K562 (cell line): ENCODE results near the gene MLN. TPM values are rescaled to one million over a fixed set of nuclear protein-coding genes. Genes with fewer than 3 reads are reported as not detected.

ENCODE experiments used
- ATAC-seq: fragments of 200-7000 bp; cut with Tn5 transposase; 3 replicates; pipeline ENCODE4 v1.9.1; 2020; ENCODE audit warnings: moderate library complexity
- BruUV-seq: library from RNA; stranded (reverse); fragments of 400-500 nt; replicated peaks from 2 replicates; lab custom pipeline; 2021; lab: Mats Ljungman, UMichigan
- CTCF ChIA-PET: fragments of 300-600 bp; formaldehyde crosslinking; extraction: SDS; loops from one replicate; lab custom pipeline; 2021; ENCODE audit warnings: low intra/inter-chr PET ratio; lab: Yijun Ruan, JAX
- POLR2A ChIA-PET: fragments of 300-600, 350-650 bp; sonication (Branson Sonifier 250); formaldehyde crosslinking; extraction: SDS; loops from one replicate; lab custom pipeline; 2021; ENCODE audit warnings: antibody characterized with exemption, inconsistent platforms; lab: Yijun Ruan, JAX
- DNase-seq, 4 experiments: peaks; one replicate each; pipeline versions ENCODE4 v3.0.0 to v3.0.0-alpha.2; 2011 to 2018; ENCODE audit warnings: low spot score in 3 of 4, mixed read lengths in 3 of 4; ENCODE audit errors: extremely low read depth in 1 of 4
- FAIRE-seq: peaks from 2 replicates; lab custom pipeline; 2011; peaks lifted over from hg19 to GRCh38; lab: Jason Lieb, UNC
- H2AFZ ChIP-seq: 2 replicates; pipeline ENCODE4 v1.6.0; 2011; ENCODE audit warnings: low read depth, low read length, control low read depth, inconsistent platforms
- H3K27ac ChIP-seq: fragments of 200-600 bp; 3 replicates; pipeline ENCODE4 v1.8.0; 2011; ENCODE audit warnings: low read depth, mild to moderate bottlenecking, control low read depth, inconsistent platforms, low read length, moderate library complexity, mixed read lengths; ENCODE audit errors: extremely low read depth
- H3K27me3 ChIP-seq, 2 experiments: fragments of 300-600 bp in 1 of 2; 2 replicates in 1 of 2; 3 replicates in 1 of 2; pipeline versions ENCODE4 v1.6.0 to v1.8.0; 2011; ENCODE audit warnings: inconsistent platforms in 2 of 2, low read length in 2 of 2, mild to moderate bottlenecking in 1 of 2, mixed read lengths in 1 of 2, moderate library complexity in 1 of 2; ENCODE audit not compliant: control insufficient read depth in 2 of 2, insufficient read depth in 2 of 2
- H3K36me3 ChIP-seq: fragments of 300-600 bp; 3 replicates; pipeline ENCODE4 v1.8.0; 2011; ENCODE audit warnings: mild to moderate bottlenecking, low read length, inconsistent platforms; ENCODE audit not compliant: control insufficient read depth, insufficient read depth
- H3K4me1 ChIP-seq, 2 experiments: fragments of 200-600 bp in 1 of 2; replicated peaks in 1 of 2; 2 replicates in 1 of 2; 3 replicates in 1 of 2; pipeline versions ENCODE4 v1.5.1 to v1.8.0; 2011; ENCODE audit warnings: inconsistent platforms in 2 of 2, low read length in 2 of 2, mild to moderate bottlenecking in 1 of 2, mixed read lengths in 1 of 2, moderate library complexity in 1 of 2; ENCODE audit not compliant: control insufficient read depth in 2 of 2, insufficient read depth in 2 of 2
- H3K4me2 ChIP-seq: 2 replicates; pipeline ENCODE4 v1.6.1; 2011; ENCODE audit warnings: low read length, control low read depth, inconsistent platforms, mixed read lengths; ENCODE audit not compliant: insufficient read depth
- H3K4me3 ChIP-seq: fragments of 200-600 bp; sonication (generic), shearing (Covaris generic); 2 replicates; pipeline ENCODE4 v1.5.1; 2016; ENCODE audit warnings: control low read depth, inconsistent platforms
- H3K79me2 ChIP-seq: fragments of 200-600 bp; 3 replicates; pipeline ENCODE4 v1.8.0; 2011; ENCODE audit warnings: low read length, inconsistent platforms; ENCODE audit not compliant: control insufficient read depth, insufficient read depth
- H3K9ac ChIP-seq, 2 experiments: 2 replicates each; pipeline versions ENCODE4 v1.6.0 to v1.6.1; 2011; ENCODE audit warnings: low read depth in 2 of 2, low read length in 2 of 2, control low read depth in 1 of 2, inconsistent platforms in 1 of 2, mild to moderate bottlenecking in 1 of 2, mixed read lengths in 1 of 2; ENCODE audit not compliant: insufficient read depth in 1 of 2
- H3K9me1 ChIP-seq: one replicate; pipeline ENCODE4 v1.6.0; 2011; ENCODE audit warnings: inconsistent platforms, mild to moderate bottlenecking, low read length, moderate library complexity; ENCODE audit not compliant: control insufficient read depth, insufficient read depth
- H3K9me3 ChIP-seq: replicated peaks from 2 replicates; pipeline ENCODE4 v1.5.1; 2011; ENCODE audit warnings: low read depth, low read length, inconsistent platforms; ENCODE audit not compliant: control insufficient read depth, insufficient read depth
- H4K20me1 ChIP-seq: replicated peaks from 2 replicates; pipeline ENCODE4 v1.6.1; 2011; ENCODE audit warnings: low read length, inconsistent platforms, mixed read lengths; ENCODE audit not compliant: control insufficient read depth, insufficient read depth
- NUFIP1 ChIP-seq: fragments of 450-650 bp; IDR thresholded peaks from 2 replicates; pipeline ENCODE4 v1.6.1; 2018; ENCODE audit not compliant: partially characterized antibody
- WGBS: fragments of 100-300 bp; shearing (Covaris generic); methylation state at CpG from one replicate; pipeline ENCODE4 v1.1.6; 2016; ENCODE audit warnings: low coverage, mixed read lengths; ENCODE audit not compliant: insufficient coverage; ENCODE audit errors: missing lambda C conversion rate; 5-methylcytosine and 5-hydroxymethylcytosine counted together
- in situ Hi-C: fragments of 300-500 bp; cut with MboI; formaldehyde crosslinking; loops from 4 replicates; pipeline ENCODE4 v1.15.0; 2018; ENCODE audit warnings: inconsistent platforms, mixed read lengths
- intact Hi-C: fragments of 100-400 bp; cut with micrococcal nuclease; formaldehyde crosslinking; loops from 2 replicates; pipeline ENCODE4 v1.14.2; 2022
- polyA plus RNA-seq, 8 experiments: library from polyadenylated mRNA; depleted of rRNA in 4 of 8; stranded (reverse) in 5 of 8; unstranded in 3 of 8; fragments of >200 nt; fragmentation: Nextera tagmentation in 2 of 8; fragmentation: Illumina TruSeq in 1 of 8; extraction: Ambion mirVana in 2 of 8; extraction: Trizol in 1 of 8; gene quantifications; 2 replicates each; pipeline versions ENCODE4 v1.2.1 to v1.2.3, GENCODE V29; 2011 to 2014; ENCODE audit warnings: inconsistent platforms in 1 of 8, missing spikeins in 1 of 8
- total RNA-seq, 7 experiments: library from RNA; depleted of rRNA in 6 of 7; stranded (reverse); fragments of >200 nt in 6 of 7; fragmentation: Illumina TruSeq in 2 of 7; extraction: Trizol in 2 of 7; gene quantifications; 2 replicates each; pipeline versions ENCODE4 v1.2.1 to v1.2.3, GENCODE V29; 2011 to 2021; ENCODE audit warnings: low replicate concordance in 1 of 7
- TF ChIP-seq, protein P1 (sequence below): fragments of 450-650 bp; IDR thresholded peaks from 2 replicates; pipeline ENCODE4 v1.6.1; 2018; ENCODE audit not compliant: partially characterized antibody

Gene MLN
- total and polyA plus RNA-seq, 9 of the 15 experiments (the other 6 are each of a cell fraction or from before 2014, with no cell fraction given): not detected

DNA sequence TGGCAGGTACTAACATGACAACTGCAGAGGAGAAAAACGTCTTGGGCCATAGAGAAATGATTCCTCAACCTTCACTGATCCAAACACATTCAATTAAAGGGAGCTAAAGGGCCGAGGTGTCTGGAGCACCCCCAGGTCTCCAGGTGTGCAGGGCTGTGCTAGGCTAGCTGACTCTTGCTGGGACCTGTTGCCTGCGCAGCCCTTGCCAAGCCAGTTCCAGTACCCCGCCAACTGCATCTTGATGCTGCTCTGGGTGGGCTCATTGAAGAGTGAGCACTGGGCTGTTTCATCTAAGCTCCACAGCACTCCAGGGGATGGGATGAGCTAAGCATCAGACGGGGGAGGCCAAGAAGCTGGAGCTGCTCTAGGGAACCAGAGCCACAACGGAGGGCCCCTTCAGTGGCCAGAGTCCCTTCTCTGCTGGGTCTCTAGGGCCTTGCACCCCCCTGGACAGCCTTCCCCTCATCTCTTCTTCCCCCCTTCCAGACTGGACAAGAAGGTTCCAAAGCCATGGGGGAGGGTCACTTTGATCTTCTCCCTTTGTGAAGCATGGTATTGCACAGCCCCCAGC is 30.8 kb downstream of the MLN start:
- TF ChIP-seq NUFIP1: no peak
- TF ChIP-seq, protein P1, sequence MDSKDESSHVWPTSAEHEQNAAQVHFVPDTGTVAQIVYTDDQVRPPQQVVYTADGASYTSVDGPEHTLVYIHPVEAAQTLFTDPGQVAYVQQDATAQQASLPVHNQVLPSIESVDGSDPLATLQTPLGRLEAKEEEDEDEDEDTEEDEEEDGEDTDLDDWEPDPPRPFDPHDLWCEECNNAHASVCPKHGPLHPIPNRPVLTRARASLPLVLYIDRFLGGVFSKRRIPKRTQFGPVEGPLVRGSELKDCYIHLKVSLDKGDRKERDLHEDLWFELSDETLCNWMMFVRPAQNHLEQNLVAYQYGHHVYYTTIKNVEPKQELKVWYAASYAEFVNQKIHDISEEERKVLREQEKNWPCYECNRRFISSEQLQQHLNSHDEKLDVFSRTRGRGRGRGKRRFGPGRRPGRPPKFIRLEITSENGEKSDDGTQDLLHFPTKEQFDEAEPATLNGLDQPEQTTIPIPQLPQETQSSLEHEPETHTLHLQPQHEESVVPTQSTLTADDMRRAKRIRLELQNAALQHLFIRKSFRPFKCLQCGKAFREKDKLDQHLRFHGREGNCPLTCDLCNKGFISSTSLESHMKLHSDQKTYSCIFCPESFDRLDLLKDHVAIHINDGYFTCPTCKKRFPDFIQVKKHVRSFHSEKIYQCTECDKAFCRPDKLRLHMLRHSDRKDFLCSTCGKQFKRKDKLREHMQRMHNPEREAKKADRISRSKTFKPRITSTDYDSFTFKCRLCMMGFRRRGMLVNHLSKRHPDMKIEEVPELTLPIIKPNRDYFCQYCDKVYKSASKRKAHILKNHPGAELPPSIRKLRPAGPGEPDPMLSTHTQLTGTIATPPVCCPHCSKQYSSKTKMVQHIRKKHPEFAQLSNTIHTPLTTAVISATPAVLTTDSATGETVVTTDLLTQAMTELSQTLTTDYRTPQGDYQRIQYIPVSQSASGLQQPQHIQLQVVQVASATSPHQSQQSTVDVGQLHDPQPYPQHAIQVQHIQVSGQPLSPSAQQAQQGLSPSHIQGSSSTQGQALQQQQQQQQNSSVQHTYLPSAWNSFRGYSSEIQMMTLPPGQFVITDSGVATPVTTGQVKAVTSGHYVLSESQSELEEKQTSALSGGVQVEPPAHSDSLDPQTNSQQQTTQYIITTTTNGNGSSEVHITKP: peak; percentile 18
- POLR2A ChIA-PET: interaction anchor here (0.7 to 4.8 kb wide), 6 partner anchors 9 to 1538 kb away, joined by 3 to 36 read pairs (median 4); no protein-coding TSS in a partner anchor
- H3K9me1 ChIP-seq: no peaks in the 10 kb centered on the region
- H3K27me3 ChIP-seq: peaks cover 9 to 21% of the 10 kb centered on the region in 2 experiments; a peak in 4 of 5 replicates
- H4K20me1 ChIP-seq: peaks cover 35% of the 10 kb centered on the region
- no peak overlapping the region for H3K4me2 ChIP-seq
- intact Hi-C loops: loop anchor here (5.0 kb wide), 1 partner anchor 69 kb away; no protein-coding TSS in a partner anchor
- WGBS: 65% methylated on average over 6 of the region's 6 CpGs
- no peak overlapping the region for H3K9ac ChIP-seq
- H3K79me2 ChIP-seq: no peaks in the 10 kb centered on the region
- CTCF ChIA-PET: interaction anchor here (2.2 kb wide), 1 partner anchor 255 kb away, joined by 16 read pairs; no protein-coding TSS in a partner anchor
- H3K4me1 ChIP-seq: peaks cover 3 to 15% of the 10 kb centered on the region in 2 experiments; a peak in 3 of 5 replicates
- BruUV-seq: no TSS peak
- no peaks in the 10 kb centered on the region for H3K9me3 ChIP-seq
- H3K36me3 ChIP-seq: peaks cover 51% of the 10 kb centered on the region; the same call in 2 of the 3 replicates
- DNase-seq: no peak
- no peak overlapping the region for H2AFZ ChIP-seq
- ATAC-seq: no peak
- no peak overlapping the region for H3K4me3 ChIP-seq
- FAIRE-seq: no peak
- in situ Hi-C loops: loop anchor here (5.0 kb wide), 1 partner anchor 259 kb away; no protein-coding TSS in a partner anchor
- no peak overlapping the region for H3K27ac ChIP-seq
